GM19023 (cell line): ENCODE measurements around the gene GZMM.

Experiments
- ATAC-seq: cut with Tn5 transposase; IDR thresholded peaks from one replicate; pipeline ENCODE4 v1.9.1; 2021; ENCODE audit warnings: mild to moderate bottlenecking, moderate library complexity; ENCODE audit not compliant: unreplicated experiment

The GZMM gene

DNA sequence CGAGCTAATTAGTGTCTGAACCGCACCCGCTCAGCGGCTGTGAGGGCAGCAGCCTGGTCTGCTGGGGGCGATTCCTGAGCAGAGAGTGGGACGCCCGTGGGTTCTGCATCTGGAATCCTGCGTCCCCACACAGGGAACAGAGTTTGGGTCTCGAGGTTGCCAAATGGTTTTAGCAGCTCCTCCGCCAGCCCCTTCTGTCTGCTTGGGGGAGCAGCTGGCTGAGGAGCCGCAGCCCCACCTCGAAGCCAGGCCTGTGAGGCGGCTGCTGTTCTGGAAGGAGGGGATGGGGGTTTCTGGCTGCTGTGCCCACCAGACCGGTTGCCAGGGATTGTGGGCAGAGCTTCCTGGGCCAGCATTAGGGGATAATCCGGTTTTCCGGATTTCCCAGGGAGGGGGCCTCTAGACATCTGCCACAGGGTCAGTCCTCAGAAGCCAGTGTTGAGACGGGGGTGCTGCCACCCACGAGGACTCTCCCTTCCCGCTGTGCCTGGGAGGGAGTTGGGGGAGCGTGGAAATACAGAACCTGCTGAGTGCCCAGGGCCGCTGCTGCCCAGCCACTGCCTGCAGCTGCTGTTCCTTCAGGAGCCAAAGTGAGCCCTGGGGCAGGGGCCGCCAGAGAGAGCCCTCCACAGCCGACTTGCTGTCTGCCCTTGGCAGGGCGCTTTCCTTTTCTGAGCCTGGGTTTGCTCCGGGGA is 10.3 kb upstream of the GZMM start:
- no peak for ATAC-seq

DNA sequence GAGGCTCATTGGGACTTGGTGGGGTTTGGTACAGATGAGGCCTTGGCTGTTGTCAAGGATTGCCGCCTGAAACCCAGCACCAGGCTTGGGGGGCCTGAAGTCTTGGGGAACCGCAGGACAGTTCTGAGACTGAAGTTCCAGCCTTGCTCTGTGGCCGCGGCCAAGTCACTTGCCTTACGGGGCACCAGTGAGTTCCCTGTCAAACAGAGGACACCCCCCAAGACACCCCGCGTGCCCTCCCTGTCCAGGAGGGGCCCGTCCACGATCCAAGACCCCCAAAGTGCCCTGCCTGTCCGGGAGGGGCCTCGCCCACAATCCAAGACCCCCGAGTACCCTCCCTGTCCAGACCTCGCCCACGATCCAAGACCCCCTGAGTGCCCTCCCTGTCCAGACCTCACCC is 9.8 kb upstream of the GZMM start:
- ATAC-seq = no peak

DNA sequence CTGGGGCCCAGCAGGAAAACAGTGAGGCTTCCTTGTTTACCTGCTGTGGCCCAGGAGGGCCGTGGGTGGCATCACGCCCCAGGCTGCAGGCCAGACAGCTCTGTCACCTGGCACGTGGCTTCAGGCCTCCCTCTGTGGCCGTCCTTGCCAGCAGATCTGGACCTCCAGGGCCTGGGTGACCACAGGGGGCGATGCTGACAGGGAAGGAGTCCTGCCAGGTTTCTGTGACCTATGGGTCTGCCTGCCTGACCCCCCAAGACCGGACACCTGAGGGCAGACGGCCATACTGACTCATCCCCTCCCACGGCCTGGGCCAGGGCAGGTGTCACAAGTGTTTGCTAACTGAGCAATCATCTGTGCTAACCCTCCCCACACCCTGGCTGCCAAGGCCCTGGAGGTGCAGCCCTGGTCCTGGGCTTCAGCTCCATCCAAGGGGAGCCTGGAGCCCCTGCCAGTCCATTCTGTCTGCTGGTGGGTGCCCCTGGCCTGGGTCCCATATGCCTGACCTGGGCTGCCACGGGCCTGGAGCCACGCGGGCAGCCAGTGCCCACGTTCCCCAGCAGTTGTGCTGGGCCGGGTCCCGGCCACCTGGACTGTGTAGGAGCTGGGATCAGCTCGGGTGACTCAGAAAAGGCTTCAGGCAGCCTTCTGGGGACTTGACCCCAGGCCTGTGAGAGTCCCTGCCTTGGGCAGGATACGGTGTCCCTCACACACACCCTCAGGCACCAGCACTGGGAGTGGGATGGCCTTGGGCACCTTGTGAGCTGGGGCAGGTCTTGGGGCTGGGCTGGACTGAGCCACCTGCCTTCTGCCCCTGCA is 8.6 kb upstream of the GZMM start:
- ATAC-seq = no peak

DNA sequence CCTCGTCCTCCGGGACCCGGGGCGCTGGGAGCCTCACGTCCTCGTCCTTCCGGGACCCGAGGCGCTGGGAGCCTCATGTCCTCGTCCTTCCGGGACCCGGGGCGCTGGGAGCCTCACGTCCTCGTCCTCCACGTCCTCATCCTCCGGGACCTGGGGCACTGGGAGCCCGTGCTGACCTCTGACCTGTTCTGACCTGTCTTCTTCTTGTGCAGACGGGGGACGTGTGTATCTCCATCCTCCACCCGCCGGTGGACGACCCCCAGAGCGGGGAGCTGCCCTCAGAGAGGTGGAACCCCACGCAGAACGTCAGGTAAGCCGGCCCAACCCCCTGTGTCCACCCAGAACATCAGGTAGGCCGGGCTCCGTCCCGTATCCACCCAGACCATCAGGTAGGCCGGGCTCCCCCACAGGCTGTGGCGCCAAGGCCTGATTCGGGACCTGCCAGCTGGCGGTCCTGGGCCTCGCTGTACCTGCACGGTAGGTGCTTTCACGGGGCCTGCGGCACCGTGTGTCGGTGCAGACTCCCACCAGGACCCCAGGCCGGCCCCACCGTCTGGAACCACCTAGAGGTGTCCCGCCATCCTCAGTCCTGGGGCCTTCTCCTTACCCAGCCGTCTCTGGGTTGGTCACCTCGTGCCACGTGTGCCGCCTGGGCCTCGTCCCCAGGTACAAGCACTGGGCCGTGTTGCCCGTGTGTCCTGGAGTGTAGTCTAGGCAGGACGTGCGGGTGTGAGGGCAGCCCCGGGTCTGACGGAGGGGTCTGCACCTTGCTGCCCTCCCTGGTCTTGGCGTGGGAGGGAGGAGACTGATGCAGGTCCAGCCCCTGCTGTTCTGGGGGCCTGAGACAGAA is 7.6 kb upstream of the GZMM start:
- no peak for ATAC-seq

DNA sequence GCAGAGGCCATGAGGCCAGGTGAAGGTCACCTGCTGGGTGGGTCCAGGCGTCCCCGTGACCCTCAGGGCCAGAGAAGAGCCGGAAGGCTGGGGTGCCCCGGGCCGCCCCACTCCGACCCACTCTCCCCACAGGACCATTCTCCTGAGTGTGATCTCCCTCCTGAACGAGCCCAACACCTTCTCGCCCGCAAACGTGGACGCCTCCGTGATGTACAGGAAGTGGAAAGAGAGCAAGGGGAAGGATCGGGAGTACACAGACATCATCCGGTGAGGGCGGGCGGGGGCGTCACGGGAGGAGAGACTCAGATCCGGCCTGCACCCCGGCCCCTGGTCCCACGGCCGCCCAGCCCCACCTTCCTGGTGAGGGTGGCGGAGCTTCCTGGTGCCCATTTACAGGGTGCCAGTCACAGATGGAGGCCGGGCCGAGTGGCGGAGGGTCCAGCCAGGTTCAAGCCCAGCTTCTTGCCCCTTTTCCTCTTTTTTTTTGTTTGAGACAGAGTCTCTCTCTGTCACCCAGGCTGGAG is 6.9 kb upstream of the GZMM start:
- ATAC-seq = no peak

DNA sequence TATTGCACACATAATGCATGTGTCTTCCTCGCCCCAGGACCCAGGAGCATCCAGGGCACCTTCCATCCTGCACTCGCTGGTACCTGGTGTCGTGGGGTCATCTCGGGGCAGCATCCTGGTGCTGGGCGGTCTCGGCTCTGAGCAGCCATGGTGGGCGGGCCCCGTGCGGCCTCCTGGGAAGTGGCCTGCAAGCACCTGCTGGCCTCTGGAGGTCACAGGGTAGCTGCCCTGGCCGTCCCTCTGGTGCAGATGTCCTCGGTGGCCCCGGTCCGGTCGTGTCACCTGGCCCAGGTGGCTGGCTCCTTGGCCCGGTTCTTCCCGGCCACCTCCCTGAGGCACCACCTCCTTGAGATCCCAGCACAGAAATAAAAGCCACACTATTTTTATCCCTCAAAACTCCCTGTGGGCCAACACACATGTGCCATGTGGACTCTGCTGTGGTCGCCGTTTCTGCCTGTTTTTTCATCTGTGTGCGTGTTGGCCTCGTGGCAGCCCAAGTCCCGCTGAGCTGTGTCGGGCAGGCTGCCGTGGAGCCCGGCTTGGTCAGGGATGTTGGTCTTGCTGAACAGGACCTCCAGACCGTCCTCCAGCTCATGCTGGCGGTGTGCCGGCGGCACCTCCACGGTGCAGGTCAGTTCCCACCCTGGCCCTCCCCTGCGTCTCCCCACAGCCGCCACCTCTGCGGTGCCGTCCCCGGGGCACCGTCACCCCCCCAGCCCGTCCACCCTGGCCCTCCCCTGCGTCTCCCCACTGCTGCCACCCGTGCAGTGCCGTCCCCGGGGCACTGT is 5.0 kb upstream of the GZMM start:
- no peak for ATAC-seq

DNA sequence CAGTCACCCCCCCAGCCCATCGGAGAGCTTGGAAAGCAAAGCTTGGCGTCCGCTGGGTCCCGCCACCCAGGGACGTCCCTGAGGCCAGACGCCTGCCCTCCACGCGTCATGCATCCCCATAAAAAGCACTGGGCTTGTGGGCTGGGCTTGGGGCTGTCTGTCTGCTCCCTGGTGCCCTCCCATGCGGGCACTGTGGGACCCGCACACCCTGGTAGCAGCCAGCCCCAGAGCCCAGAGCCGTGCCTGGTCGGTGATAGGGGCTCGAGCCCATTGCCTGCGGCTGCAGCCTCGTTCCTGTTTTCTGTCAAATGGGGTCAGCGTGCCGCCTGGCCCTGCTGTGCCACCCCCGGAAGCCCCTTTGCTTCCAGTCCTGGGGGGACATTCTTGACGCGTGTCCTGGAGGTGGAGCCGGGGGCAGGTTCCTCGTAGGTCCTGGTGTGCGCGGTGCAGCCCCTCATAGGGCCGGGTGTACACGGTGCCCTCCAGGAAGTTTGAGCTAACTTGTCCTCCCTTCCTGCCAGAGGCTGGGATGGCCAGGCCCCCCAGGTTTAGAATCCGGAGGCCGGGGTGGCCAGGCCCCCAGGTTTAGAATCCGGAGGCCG is 4.3 kb upstream of the GZMM start:
- no peak for ATAC-seq

DNA sequence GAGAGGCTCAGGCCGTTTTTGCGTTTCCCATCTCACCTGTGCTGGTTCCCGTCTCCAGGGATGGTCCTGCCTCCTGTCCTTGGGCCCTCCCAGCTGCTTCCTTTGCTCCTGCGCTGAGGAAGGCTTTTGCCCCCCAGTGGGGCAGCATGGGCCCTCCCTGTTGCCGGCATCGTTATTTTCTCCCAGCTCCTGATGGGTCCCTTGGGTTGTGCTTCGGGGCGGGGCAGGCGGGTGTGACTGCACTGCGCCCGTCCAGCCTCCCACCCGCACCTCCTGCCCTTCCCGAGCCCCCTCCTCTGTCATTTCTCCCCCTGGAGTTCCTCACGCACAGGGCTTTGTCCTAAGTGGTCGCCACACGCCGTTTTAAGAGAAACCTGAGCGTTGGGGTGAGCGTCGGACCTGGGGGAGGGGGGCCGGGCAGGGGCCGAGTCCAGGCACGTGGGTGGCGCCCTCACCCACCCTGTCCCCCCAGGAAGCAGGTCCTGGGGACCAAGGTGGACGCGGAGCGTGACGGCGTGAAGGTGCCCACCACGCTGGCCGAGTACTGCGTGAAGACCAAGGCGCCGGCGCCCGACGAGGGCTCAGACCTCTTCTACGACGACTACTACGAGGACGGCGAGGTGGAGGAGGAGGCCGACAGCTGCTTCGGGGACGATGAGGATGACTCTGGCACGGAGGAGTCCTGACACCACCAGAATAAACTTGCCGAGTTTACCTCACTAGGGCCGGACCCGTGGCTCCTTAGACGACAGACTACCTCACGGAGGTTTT is 2.8 kb upstream of the GZMM start:
- no peak for ATAC-seq

DNA sequence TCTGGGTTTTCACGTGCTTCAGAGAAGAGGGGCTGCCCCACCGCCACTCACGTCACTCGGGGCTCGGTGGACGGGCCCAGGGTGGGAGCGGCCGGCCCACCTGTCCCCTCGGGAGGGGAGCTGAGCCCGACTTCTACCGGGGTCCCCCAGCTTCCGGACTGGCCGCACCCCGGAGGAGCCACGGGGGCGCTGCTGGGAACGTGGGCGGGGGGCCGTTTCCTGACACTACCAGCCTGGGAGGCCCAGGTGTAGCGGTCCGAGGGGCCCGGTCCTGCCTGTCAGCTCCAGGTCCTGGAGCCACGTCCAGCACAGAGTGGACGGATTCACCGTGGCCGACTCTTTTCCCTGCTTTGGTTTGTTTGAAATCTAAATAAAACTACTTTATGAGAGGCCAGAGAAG is 2.2 kb upstream of the GZMM start:
- ATAC-seq = no peak

DNA sequence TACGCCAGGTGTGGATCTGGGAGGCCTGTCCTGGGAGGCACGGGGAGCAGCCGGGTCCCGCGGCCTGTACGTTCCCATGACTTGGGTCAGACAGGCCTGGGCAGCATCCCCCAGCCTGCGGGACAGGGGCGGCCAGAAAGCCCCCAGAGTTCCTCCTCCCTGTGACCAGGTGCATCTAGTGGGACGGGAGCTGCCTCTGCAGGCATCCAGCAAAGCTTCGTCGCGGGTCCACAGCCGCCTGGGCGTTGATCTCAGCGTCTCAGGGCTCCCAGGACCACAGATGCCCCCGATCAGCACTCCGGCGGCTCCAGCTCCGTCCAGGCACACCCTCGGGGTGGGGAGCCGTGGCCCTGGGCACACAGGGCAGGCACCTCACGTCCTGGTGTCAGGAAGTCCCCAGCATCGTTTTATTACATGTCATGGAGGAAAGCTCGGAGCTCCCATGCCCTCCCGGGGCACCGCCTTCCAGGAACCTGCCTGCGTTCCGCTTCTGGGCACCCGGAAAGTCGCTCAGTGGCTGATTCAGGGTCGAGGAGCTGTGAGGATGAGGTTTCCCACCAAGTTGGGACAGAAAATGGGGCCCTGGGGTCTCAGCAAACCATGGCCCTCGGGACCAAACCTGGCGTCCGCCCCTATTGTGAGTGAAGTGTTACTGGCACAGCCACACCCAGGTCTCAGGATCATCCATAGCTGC is 1.5 kb upstream of the GZMM start:
- ATAC-seq = no peak

DNA sequence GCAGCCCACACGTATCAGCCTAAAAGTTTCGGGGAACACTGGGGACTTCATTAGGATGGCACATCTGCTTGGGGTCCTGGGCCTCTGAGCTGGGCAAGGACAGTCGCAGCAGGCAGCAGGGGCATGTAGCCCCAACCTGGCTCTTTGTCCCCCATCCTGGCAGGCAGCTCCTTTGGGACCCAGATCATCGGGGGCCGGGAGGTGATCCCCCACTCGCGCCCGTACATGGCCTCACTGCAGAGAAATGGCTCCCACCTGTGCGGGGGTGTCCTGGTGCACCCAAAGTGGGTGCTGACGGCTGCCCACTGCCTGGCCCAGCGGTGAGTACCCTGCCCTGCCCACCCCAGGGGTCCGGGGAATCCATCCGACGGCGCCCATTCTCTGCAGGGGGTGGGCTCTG is 3.3 kb downstream of the GZMM start:
- ATAC-seq = no peak

DNA sequence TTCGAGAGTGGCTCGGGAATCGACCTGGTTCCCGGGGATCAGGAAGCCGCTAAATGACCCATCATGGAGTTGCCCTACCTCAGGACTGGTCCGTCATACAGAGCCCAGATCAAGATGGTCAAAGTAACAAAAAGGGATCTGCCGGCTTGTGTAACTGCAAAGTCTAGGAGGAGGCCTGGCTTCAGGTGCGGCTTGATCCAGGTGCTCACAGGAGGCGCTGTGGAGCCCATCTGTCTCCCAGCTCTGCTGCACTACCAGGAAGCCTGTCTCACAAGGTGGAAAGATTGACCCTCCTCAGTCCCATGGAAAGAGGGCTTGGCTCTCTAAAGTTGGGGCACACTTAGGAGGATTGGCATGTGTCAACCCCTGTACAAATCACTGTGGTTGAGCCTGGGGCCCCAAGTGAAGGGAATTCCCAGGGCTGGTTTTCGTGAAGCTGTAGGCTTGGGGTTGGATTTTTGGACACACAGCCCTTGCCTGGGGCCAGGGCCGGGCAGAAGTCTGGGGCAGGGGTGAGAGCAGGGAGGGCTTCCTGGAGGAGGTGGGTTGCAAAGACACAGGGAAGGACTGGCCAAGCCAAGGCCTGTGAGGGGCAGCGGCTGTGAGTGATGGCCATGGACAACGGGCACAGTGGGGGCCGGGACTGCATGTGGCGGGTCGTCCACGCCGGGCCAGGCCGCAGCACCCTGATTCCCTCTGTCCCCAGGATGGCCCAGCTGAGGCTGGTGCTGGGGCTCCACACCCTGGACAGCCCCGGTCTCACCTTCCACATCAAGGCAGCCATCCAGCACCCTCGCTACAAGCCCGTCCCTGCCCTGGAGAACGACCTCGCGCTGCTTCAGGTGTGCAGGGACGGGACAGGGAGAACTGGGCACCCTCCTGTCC is 4.2 kb downstream of the GZMM start:
- ATAC-seq = no peak

DNA sequence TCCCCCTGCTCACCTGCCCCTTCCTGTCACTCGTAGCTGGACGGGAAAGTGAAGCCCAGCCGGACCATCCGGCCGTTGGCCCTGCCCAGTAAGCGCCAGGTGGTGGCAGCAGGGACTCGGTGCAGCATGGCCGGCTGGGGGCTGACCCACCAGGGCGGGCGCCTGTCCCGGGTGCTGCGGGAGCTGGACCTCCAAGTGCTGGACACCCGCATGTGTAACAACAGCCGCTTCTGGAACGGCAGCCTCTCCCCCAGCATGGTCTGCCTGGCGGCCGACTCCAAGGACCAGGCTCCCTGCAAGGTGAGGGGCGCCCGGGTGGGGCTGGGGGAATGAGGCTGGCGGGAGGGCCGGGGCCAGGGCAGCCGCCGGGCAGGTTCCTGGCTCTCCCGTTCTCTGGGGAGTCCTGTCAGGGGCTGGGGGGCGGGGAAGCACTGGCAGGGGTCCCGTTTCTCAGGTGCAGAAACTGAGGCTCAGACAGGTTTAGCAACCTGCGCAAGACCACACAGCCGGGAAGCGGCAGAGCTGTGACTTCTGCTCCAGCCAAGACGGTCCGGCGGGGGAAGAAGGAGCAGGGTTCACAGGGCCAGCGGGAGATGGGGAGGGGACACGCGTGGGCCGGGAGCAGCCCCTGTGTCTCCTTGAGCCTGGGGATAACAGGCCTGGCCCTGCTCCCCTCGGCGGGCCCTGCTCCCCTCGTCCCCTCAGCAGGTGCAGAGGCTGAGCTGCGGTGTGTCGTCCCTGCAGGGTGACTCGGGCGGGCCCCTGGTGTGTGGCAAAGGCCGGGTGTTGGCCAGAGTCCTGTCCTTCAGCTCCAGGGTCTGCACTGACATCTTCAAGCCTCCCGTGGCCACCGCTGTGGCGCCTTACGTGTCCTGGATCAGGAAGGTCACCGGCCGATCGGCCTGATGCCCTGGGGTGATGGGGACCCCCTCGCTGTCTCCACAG is 5.3 kb downstream of the GZMM start:
- no peak for ATAC-seq

DNA sequence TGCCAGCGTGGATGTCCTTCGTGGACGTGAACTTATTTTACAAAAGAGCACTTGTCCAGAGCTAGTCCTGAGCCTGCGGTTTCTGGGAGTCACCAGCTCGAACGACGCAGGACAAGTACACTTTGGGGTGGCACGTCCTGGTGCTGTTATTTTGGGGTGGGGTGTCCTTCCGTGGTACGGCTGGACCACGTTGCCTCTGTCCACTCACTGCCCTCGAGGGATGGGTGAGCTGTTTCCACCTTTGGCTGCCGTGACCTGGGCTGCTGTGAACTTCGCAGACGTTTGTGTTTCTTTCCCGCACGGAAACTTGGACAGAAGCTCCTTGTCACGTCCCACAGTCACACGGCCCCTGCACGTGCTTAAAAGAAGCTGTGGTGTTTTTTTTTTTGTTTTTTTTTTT is 11.0 kb downstream of the GZMM start:
- ATAC-seq = no peak

DNA sequence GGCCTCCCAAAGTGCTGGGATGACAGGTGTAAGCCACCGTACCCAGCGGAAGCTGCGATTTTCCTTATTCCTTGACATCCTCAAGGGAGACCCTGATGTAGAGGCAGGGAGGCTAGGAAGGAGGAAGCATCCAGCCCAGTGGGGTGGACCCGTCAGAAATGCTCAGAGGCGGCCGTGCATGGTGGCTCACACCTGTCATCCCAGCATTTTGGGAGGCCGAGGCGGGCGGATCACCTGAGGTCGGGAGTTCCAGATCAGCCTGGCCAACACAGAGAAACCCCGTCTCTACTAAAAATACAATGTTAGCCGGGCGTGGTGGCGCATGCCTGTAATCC is 11.6 kb downstream of the GZMM start:
- no peak for ATAC-seq

DNA sequence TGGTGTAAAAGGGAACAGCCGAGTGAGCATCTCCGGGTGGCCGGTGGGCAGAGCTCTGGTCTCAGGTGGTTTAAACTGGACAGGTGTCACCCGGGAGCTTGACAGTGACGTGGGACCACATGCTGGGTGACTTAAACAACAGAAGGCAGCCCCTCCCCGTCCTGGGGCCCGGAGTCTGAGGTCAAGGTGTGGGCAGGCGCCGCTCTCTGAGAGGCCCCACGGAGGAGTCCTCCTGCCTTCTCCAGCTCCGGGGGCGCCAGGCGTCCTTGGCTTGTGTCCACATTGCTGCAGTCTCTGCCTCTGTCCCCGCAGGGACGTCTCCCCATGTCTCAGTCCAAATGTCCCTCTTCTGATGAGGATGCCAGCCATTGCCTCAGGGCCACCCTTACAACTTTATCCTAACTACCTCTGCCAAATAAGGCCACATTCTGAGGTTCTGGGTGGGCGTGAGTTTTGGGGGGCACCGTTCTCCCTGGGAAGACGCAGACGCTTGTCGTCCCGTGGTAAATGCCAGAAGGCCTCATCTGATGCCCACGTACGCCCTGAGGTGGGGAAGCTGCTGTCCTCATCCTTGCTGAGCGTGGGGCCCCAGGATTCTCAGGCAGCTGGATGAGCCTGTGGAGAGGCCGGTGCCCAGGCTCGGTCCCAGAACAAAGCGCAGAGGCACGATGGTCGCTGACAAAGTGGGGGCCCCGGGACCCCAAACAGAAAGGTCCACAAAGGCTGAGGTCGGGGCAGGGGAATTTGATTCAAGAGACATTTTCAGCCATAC is 12.9 kb downstream of the GZMM start:
- ATAC-seq = no peak
